Adrenal gland (tissue), 5 donors: ENCODE measurements around the gene SIM2.

Experiments
- CTCF ChIP-seq, 6 experiments: fragments of 450-650 bp in 4 of 6; fragments of 200-600 bp in 2 of 6; sonication (generic) in 1 of 6; IDR thresholded peaks; 1 replicate in 5 of 6; 2 replicates in 1 of 6; pipeline versions ENCODE4 v1.5.1 to v1.8.0; 2016 to 2021; ENCODE audit warnings: antibody characterized with exemption in 6 of 6, mild to moderate bottlenecking in 2 of 6, moderate library complexity in 1 of 6
- POLR2A ChIP-seq, 2 donors: fragments of 450-650 bp; IDR thresholded peaks; one replicate each; pipeline ENCODE4 v1.6.1; 2017; ENCODE audit warnings: antibody characterized with exemption in 2 of 2, mild to moderate bottlenecking in 2 of 2, moderate library complexity in 1 of 2
- donor health status: DM: no; HTN: no; CAD: no.

GRCh38 chr21:36773995-36774394 is 75.1 kb downstream of the SIM2 start:
- TF ChIP-seq CTCF (IDR thresholded peaks at IDR 0.05) (no peak), POLR2A (IDR thresholded peaks at IDR 0.05) (no peak)
